Measurements from ENCODE around the gene PTGES3L. TPM values are rescaled to one million over a fixed set of nuclear protein-coding genes. Genes with fewer than 3 reads are reported as not detected.
A peak's percentile ranks its signal among the peaks of the same experiment; 100 is the strongest.
"Not testable (repeated sequence)": the region's sequence is repeated elsewhere in the genome, so short reads cannot be mapped to it uniquely, and the experiment has no call there.

PTGES3L gene
- total RNA-seq, 2 donors from 2014 or later, result 1.4 to 2.7 TPM

GRCh38 chr17:42999003-42999525 is 19.2 kb upstream of the PTGES3L start:
- Mint-ChIP-seq H3K27me3 (no peaks in the 10 kb centered on the region), H3K9me3 (no peaks in the 10 kb centered on the region), H3K27ac (peak overlapping the region; percentile 93), H3K4me1 (peaks cover 4% of the 10 kb centered on the region), H3K4me3 (peak overlapping the region; percentile 83), H3K36me3 (ENCODE audit: low read depth) (peaks cover 74% of the 10 kb centered on the region)
- ATAC-seq (replicated peaks), result no peak

- peaks cover 74% of the 10 kb centered on the region for H3K36me3 Mint-ChIP-seq (ENCODE audit: low read depth)
- H3K4me1 Mint-ChIP-seq, result peaks cover 4% of the 10 kb centered on the region
- H3K27ac Mint-ChIP-seq, result peak within 1 kb of the TSS; percentile 93
- no peaks in the 10 kb centered on the region for H3K27me3 Mint-ChIP-seq
- peak; percentile 97 for ATAC-seq (replicated peaks)
- no peaks in the 10 kb centered on the region for H3K9me3 Mint-ChIP-seq
- peak within 1 kb of the TSS; percentile 83 for H3K4me3 Mint-ChIP-seq
Observed at GRCh38 chr17:42997984-42998938, 18.4 kb upstream of the PTGES3L start, which contains the start of gene RPL27. RPL27 (plus strand) TSS chr17:42998419; CDS start chr17:42998751, 332 bp downstream.

DNA sequence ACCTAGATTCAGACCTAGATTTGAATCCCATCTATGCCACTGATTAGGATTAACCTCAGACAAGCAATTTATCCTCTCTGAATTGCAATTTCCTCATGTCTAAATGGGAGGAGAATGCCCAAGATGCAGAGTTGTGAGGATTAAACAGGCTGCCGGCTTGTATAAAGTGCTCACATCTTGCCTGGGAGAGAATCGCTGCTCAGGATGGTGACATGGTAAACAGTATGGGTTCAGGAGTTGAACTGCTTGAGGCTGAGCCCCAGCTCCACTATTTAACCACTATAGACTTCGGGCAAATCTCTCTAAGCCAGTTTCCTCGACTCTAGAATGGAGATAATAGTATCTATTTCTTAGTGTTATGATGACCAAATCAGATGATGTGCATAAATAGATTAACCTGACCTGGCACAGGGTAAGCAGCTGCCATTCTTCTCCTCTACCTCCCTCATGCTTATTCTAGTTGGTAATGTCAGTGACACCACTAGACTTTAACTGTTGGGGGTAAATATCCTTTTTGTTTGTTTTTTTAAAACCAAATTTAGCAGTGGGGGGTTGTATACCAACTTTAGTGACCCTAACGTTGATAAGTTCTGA is 17.6 kb upstream of the PTGES3L start:
- no peaks in the 10 kb centered on the region for H3K27me3 Mint-ChIP-seq
- peak overlapping the region; percentile 93 for H3K27ac Mint-ChIP-seq
- ATAC-seq (replicated peaks), result no peak
- H3K9me3 Mint-ChIP-seq, result no peaks in the 10 kb centered on the region
- H3K4me1 Mint-ChIP-seq, result peaks cover 4% of the 10 kb centered on the region
- peaks cover 74% of the 10 kb centered on the region for H3K36me3 Mint-ChIP-seq (ENCODE audit: low read depth)
- H3K4me3 Mint-ChIP-seq, result peak overlapping the region; percentile 83

- H3K27me3 Mint-ChIP-seq; H3K9me3 Mint-ChIP-seq; H3K4me3 Mint-ChIP-seq; H3K27ac Mint-ChIP-seq; H3K4me1 Mint-ChIP-seq; ATAC-seq (replicated peaks): not testable (repeated sequence)
- peaks cover 74% of the 10 kb centered on the region for H3K36me3 Mint-ChIP-seq (ENCODE audit: low read depth)
Observed at GRCh38 chr17:42993913-42994312, 14.0 kb upstream of the PTGES3L start.

- Mint-ChIP-seq H3K4me3 (no peak overlapping the region), H3K4me1 (peaks cover 2% of the 10 kb centered on the region), H3K36me3 (ENCODE audit: low read depth) (peaks cover 77% of the 10 kb centered on the region), H3K27me3 (no peaks in the 10 kb centered on the region), H3K27ac (no peak overlapping the region), H3K9me3 (no peaks in the 10 kb centered on the region)
- ATAC-seq (replicated peaks), result no peak
Observed at GRCh38 chr17:42992872-42993271, 13.0 kb upstream of the PTGES3L start.

DNA sequence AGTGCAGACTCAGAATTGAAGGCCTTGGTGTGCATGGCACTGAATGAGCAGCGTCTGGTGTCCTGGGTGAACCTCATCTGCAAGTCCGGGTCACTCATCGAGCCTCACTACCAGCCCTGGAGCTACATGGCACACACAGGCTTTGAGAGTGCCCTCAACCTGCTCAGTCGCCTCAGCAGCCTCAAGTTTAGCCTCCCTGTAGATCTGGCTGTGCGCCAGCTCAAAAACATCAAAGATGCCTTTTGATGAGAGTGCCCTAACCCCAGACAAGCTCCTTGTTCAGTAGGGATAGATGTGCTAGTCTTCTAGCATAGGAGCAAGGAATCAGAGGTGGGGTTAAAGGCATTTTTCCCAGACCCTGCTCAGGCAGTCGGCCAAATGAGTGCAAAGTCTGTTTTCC is 11.6 kb upstream of the PTGES3L start:
- no peak overlapping the region for H3K4me3 Mint-ChIP-seq
- no peaks in the 10 kb centered on the region for H3K4me1 Mint-ChIP-seq
- H3K27me3 Mint-ChIP-seq, result no peaks in the 10 kb centered on the region
- H3K36me3 Mint-ChIP-seq (ENCODE audit: low read depth), result peaks cover 91% of the 10 kb centered on the region
- no peak overlapping the region for H3K27ac Mint-ChIP-seq
- ATAC-seq (replicated peaks), result no peak
- H3K9me3 Mint-ChIP-seq, result no peaks in the 10 kb centered on the region

DNA sequence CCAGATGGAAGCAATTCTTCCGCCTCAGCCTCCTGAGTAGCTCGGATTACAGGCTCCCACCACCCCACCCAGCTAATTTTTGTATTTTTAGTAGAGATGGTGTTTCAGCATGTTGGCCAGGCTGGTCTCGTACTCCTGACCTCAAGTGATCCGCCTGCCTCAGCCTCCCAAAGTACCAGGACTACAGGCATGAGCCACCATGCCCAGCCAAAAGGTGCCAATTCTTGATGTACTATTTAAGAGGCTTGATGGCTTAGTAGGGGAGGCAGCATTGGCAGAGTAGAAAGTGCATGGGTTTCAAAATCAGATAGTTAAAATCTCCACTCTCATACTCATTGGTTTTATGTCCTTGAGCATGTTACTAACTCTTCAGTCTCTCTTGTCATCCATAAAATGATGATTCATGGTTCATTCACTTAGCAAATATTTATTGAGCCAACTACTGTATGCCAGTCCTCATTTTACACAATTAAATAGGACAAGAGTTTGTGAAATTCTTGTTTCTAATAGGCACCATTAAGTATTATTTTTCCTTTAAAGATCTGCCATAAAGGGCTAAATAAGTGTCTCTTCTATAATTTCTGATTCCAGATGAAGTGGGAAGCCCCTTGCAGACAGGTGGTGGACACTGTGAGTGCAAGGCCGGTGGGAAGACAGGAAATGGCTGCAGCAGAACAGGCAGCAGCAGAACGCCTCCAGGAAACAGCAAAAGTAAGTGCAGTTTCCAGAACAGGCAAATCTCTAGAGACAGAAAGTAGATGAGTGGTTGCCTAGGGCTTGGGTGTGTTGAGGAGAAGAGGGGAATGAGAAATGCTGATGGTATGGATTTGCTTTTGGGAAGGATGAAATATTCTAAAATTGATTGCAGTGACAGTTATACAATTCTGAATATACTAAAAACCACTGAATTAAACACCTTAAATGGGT is 10.1 kb upstream of the PTGES3L start:
- ATAC-seq (replicated peaks), result no peak
- no peaks in the 10 kb centered on the region for H3K9me3 Mint-ChIP-seq
- H3K4me1 Mint-ChIP-seq, result no peaks in the 10 kb centered on the region
- H3K27me3 Mint-ChIP-seq, result no peaks in the 10 kb centered on the region
- H3K4me3 Mint-ChIP-seq, result no peak overlapping the region
- peak overlapping the region; percentile 18 for H3K27ac Mint-ChIP-seq
- peaks cover 98% of the 10 kb centered on the region for H3K36me3 Mint-ChIP-seq (ENCODE audit: low read depth)

GRCh38 chr17:42989141-42989540 is 9.3 kb upstream of the PTGES3L start:
- ATAC-seq (replicated peaks), result no peak
- Mint-ChIP-seq H3K4me1 (no peaks in the 10 kb centered on the region), H3K4me3 (no peak overlapping the region), H3K27me3 (no peaks in the 10 kb centered on the region), H3K27ac (no peak overlapping the region), H3K36me3 (ENCODE audit: low read depth) (peaks cover 99% of the 10 kb centered on the region), H3K9me3 (no peaks in the 10 kb centered on the region)

DNA sequence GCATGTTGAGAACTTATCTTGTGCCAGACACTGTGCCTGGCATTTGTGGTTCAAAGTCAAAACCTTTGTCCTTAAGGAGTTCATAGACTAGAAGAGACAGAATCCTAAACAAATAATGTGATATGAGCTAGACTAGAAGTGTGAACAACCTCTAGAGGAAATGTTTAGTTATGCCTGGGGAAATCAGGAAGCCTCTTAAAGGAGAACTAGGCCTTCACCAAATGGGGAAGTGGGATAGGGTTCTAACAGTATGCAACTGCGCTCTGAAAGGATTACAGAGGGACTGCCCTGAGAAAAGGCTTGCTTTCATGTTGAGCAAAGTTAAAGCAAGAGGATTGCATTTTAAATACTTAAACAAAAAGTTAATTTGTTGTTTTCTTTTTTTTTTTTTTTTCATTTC is 5.3 kb upstream of the PTGES3L start:
- Mint-ChIP-seq H3K4me1 (peaks cover 11% of the 10 kb centered on the region), H3K4me3 (no peak overlapping the region), H3K36me3 (ENCODE audit: low read depth) (peaks cover 97% of the 10 kb centered on the region), H3K27ac (no peak overlapping the region), H3K27me3 (no peaks in the 10 kb centered on the region), H3K9me3 (no peaks in the 10 kb centered on the region)
- no peak for ATAC-seq (replicated peaks)

GRCh38 chr17:42982266-42982665 is 2.4 kb upstream of the PTGES3L start:
- Mint-ChIP-seq H3K27ac (no peak overlapping the region), H3K27me3 (no peaks in the 10 kb centered on the region), H3K9me3 (no peaks in the 10 kb centered on the region), H3K36me3 (ENCODE audit: low read depth) (peaks cover 70% of the 10 kb centered on the region), H3K4me1 (peaks cover 17% of the 10 kb centered on the region), H3K4me3 (peak overlapping the region; percentile 93)
- ATAC-seq (replicated peaks), result no peak

DNA sequence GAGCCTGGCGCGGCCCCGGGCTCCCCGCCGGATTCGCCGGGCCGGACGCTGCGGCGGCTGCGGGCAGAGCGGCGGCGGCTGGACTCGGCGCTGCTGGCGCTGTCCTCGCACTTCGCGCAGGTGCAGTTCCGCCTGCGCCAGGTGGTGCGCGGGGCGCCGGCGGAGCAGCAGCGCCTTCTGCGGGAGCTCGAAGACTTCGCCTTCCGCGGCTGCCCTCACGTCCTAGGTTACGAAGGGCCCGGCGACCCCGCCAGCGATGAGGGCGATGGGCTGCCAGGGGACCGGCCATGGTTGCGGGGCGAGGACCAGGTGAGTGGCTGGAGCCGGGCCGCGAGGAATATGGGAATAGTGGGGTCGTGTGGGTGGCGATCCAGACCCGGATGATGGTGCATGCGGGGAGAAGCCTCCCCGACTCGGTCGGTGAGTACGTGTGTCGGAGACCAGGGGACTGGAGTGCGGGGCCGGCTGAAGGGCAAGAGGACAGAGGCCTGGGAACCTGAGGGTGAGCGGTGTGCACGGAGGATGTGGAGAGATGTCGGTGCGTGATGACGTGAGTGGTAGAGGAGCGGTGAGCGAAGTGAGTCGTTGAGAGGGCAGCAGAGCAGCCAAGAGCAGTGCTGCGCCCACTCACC is 1.0 kb upstream of the PTGES3L start:
- peak overlapping the region; percentile 93 for H3K4me3 Mint-ChIP-seq

GRCh38 chr17:42980274-42980765 is 440 bp upstream of the PTGES3L start, which contains the start of gene RUNDC1:
RUNDC1 (plus strand) TSS chr17:42980565; CDS start chr17:42980577, 12 bp downstream.
- Mint-ChIP-seq H3K4me1 (peaks cover 17% of the 10 kb centered on the region), H3K9me3 (no peaks in the 10 kb centered on the region), H3K27me3 (no peaks in the 10 kb centered on the region), H3K36me3 (ENCODE audit: low read depth) (peaks cover 52% of the 10 kb centered on the region), H3K27ac (peak within 1 kb of the TSS; percentile 95), H3K4me3 (peak within 1 kb of the TSS; percentile 93)
- peak; percentile 88 for ATAC-seq (replicated peaks)

More for the DNA sequence above, 1.0 kb upstream of the PTGES3L start:
- H3K36me3 Mint-ChIP-seq (ENCODE audit: low read depth), result peaks cover 58% of the 10 kb centered on the region
- peak overlapping the region; percentile 95 for H3K27ac Mint-ChIP-seq
- ATAC-seq (replicated peaks), result peak; percentile 88
- H3K9me3 Mint-ChIP-seq, result no peaks in the 10 kb centered on the region
- no peaks in the 10 kb centered on the region for H3K27me3 Mint-ChIP-seq
- peaks cover 17% of the 10 kb centered on the region for H3K4me1 Mint-ChIP-seq

DNA sequence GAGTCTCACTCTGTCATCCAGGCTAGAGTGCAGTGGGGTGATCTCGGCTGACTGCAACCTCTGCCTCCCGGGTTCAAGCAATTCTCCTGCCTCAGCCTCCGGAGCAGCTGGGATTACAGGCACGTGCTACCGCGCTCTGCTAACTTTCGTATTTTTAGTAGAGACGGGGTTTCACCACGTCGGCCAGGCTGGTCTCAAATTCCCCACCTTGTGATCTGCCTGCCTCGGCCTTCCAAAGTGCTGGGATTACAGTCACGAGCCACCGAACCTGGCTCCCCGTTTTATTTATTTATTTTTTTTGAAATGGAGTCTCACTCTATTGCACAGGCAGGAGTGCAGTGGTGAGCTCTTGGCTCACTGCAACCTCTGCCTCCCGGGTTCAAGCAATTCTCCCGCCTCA is 4.2 kb downstream of the PTGES3L start:
- not testable (repeated sequence) for H3K4me3 Mint-ChIP-seq; ATAC-seq (replicated peaks); H3K9me3 Mint-ChIP-seq; H3K27ac Mint-ChIP-seq; H3K36me3 Mint-ChIP-seq (ENCODE audit: low read depth); H3K27me3 Mint-ChIP-seq; H3K4me1 Mint-ChIP-seq
